GM18868 (cell line): ENCODE data around the gene SEMA7A.

Source experiments
- ATAC-seq: cut with Tn5 transposase; IDR thresholded peaks from one replicate; pipeline ENCODE4 v1.9.1; 2021; ENCODE audit warnings: mild to moderate bottlenecking, moderate library complexity; ENCODE audit not compliant: unreplicated experiment

The SEMA7A gene

GRCh38 chr15:74389241-74390048 is 44.3 kb downstream of the SEMA7A start:
- ATAC-seq, result no peak

DNA sequence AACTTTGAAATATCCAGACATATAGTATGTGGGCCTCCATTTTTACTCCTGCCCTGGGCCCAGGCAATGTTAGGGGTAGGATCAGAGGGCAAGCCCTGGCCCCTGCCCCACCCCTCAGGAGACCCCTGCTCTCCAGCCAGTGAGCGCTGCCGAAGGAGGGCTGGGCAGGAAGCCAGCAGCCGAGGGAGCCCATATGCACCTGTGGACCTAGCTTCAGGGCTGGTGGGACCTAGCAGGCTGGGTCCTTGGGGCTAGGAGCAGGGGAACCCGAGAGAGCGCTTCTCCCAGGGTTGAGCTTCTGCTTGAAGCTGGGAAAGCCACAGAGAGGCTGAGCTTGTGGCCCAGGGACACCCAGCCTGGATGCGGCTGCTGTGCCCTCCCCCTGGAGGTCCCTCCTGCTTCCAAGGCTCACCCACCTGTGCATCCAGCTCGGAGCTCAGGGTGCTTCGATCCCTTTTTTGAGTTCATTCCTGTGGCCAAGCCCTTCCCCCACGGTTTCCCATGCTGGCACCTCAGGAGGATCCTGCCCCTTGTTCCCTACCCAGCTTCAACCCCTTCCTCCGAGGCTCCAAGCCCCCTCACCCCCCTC is 45.3 kb downstream of the SEMA7A start:
- no peak for ATAC-seq

DNA sequence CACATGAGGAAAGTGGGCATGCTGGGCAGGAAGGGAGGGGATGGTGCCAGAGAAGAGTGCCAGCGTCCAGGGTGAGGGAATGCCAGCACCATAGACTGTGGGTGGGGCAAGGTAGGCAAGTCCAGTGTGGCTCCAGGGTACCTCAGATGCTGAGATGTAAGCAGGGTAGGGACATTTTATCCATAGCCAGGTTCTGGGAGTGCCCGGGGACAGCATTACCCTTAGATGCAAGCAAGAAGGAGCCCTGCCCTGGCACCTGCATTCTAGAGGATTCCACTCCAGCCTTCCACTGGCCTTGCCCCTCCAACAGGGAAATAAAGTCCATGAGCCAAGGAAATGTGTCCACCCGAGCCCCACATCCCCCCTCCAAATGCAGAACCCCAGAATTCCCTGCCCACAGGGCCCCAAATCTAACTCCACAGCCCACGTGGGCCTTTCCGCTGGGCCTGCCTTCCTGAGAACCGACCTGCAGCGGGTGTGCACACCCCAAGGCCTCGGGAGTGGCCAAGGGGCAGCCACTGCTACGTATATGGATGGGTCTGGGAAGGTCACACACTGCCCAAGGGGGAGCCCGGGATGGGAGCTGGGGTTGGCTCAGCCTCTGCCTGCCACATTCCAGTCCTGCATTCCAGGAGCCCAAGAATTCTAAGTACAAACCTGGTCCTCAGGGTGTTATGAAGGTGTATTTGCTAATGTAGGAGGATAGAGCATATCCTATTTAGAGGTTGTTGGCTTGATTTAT is 46.0 kb downstream of the SEMA7A start:
- no peak for ATAC-seq

DNA sequence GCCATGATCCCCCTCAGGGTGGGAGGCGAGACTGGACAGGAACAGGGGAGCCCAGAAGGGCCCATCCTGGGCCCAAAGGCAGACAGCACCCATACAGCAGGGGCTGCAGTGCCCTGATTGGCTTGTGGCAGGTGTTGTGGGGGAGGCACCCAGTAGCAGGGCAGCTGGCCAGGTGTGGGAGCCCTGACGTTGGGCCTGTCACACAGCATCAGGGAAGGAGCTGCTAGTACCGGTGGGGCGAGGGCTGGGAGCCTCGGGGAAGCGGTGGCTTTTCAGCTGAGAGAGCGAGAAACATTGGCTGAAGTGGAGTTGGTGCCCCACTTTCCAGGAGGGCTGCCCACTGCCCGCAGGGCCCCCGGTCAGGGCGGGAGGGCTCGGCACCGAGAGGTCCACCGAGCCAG is 46.6 kb downstream of the SEMA7A start:
- no peak for ATAC-seq

- no peak for ATAC-seq
Observed at GRCh38 chr15:74386496-74387140, 47.1 kb downstream of the SEMA7A start.

- ATAC-seq, result no peak
Observed at GRCh38 chr15:74385733-74386132, 48.0 kb downstream of the SEMA7A start.

DNA sequence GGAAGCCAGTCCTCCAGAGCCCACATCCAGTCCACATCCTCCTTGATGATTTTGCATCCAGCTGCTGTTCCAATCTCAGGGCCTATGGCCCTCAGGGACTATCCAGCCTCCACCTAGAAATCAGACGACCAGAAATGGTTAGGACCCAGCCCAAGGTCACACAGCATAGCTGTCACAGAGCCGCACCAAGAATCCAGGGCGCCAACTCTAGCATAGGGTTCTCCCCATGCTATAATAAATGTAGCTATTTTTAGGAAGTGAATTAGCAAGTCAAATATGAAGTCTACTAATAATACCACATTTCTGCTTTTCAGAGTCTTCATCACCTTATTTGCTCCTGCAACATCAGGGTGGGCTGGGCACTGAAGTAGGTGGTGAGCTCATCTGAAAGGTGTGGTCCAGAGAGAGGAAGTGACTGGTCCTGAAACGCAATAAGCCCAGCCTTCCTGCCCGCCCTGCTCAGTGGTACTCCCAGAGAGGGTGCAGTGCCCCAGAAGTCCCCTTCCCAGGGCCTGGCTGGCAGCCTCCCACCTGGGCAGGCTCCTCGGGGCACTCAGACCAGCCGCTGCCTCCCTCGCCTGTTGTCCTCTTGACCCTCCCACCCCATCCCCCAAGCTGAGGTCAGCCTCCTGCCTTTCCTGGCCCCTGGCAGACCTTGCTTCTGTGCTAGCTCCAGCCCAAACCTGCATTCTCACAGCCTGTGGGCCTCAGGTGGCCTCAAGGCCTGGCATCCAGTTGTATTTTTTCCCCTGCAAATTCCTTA is 48.7 kb downstream of the SEMA7A start:
- peak; percentile 60 for ATAC-seq

GRCh38 chr15:74384566-74384880 is 49.2 kb downstream of the SEMA7A start:
- no peak for ATAC-seq

DNA sequence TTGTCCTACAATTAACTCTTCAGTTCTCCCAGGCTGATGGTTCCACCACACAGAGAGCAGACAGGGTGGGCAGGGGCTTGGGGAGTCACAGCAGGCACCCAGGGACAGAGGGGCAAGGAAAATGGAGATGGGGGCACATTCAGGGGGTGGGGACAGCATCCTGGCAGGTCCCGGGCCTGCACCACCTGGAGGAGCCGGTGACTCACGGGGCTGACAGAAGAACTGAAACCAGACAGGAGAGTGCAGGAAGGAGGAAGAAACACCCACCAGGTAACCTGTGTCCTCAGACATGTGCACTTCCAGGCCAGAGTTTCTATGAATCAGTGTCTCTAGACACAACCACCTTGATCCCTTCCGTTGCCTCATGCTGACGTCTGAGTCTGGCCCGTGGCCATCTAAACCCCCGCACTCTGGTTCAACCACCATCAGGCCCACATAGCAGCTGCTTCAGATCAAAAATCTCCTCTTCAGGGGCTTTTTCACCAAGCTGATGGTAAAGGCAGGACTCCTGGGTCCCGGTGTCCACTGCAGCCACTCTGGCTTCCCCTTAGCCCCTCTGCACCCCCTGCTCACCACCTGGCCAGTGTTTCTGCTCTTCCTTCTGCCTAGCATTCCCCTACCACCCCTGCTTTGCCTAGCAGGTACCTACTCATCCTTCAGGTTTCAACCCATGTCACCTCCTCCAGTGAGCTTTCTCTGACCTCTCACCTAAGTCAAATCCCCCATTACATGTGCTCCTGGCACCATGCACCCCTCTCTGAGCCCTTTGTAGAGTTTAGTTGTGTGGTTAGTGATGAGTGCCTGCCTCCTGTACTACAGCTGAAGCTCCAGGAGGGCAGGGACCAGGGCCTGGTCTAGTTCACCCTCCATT is 49.8 kb downstream of the SEMA7A start:
- peak; percentile 49 for ATAC-seq

DNA sequence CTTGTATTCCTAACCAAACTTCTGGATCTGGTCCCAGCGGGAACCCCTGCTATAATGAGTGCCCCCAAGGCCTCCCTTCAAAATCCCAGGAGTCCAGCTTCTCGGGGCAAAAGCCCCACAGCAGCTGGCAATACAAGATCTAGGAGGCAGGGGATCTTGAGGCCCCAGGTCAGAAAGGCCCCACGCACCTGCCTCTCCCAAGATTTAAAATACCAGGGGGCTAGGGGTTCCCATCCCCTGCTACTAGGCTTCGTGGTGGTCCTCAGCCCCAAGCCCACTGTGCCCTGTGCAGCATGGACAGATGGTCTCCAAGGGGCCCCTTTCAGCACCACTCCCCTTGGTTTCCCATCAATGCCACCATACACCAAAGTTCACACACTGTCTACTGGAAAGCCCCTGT is 50.5 kb downstream of the SEMA7A start:
- peak; percentile 4 for ATAC-seq

- no peak for ATAC-seq
Observed at GRCh38 chr15:74382004-74382816, 51.5 kb downstream of the SEMA7A start.

DNA sequence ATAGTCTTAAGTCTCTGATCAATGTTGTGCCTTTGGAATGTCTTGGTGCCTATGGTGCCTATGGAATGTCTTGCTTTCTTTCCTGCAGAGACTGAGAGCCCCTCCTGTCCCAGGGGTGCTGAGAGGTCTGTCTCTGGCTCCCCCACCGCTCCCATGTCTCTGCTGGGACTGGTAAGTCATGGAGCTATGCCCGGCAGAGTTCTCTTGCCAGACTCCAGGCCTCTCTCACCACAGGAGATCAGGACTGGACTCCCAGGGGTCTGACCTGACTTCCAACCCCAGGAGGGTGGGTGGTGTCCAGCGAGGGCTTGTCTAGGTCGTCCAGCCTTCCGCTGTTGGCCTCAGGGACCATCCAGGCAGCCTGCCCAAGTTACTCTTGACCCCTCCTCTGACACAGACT is 52.3 kb downstream of the SEMA7A start:
- ATAC-seq, result no peak

DNA sequence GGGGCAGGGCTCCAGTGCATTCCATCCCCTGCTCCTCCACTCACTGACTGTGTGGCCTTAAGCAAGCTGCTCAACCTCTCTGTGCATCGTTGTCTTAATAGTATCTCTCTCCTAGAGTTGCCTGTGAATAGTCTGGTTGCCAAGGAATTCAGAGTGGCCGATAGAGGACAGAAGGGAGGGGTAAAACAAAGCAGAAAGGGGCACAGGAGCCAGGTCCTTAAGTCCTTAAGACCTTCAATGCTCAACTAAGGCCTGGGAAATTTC is 52.6 kb downstream of the SEMA7A start:
- ATAC-seq, result no peak

GRCh38 chr15:74380361-74381189 is 53.2 kb downstream of the SEMA7A start:
- no peak for ATAC-seq

GRCh38 chr15:74378848-74379247 is 54.9 kb downstream of the SEMA7A start:
- ATAC-seq, result no peak

- no peak for ATAC-seq
Observed at GRCh38 chr15:74377831-74378766, 55.7 kb downstream of the SEMA7A start.

DNA sequence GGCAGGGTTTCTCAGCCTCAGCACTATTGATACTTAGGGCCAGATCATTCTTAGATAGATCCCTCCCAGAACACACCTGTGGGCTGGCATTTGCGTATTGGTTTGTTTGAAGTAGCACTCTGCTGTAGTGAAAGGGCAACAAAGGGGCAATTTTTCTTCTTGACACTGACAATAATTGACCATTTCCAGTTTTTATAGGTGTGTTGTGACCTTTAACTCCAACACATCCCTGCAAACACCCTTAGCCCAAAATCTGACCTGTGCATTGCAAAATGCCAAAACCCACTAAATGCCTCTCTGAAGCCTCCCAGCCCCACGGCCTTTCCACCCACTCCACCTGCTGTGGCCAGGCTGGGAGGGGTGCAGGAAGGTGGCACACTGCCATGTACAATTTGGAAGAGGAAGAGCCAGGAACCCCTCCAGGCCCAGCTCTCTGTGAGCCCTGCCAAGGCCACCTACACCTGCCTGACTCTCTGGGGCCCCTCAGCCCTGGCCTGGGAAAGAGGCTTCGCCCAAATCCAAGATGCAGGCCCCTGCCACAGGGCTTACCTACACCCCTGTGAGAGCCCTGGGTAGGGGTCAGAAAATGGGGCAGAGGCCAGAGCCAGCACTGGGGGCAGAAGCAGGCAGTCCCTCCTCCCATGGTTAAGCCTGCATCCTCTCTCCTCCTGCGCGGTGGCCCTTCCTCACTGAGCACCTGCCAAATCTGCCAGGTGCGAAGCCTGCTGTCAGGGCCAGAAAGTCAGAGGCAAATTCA is 56.8 kb downstream of the SEMA7A start:
- no peak for ATAC-seq
